ACC112 (cell line): ENCODE measurements around the gene CXXC5.

Experiments
- H2AFZ ChIP-seq: fragments of 200-600 bp; sonication (generic); one replicate; pipeline ENCODE4 v1.6.0; 2017; ENCODE audit warnings: antibody characterized with exemption, low read length; ENCODE audit not compliant: unreplicated experiment
- H3K27ac ChIP-seq: fragments of 200-600 bp; sonication (generic); 2 replicates; pipeline ENCODE4 v1.5.1; 2014; ENCODE audit warnings: low read depth, mild to moderate bottlenecking, antibody characterized with exemption, low read length, moderate library complexity
- H3K27me3 ChIP-seq: fragments of 200-600 bp; sonication (generic); 2 replicates; pipeline ENCODE4 v1.6.1; 2014; ENCODE audit warnings: mild to moderate bottlenecking, antibody characterized with exemption, low read length, moderate library complexity, mixed read lengths; ENCODE audit not compliant: insufficient read depth
- H3K36me3 ChIP-seq: fragments of 200-600 bp; sonication (generic); 2 replicates; pipeline ENCODE4 v1.6.1; 2016; ENCODE audit warnings: mild to moderate bottlenecking, antibody characterized with exemption, low read length, moderate library complexity, mixed read lengths; ENCODE audit not compliant: insufficient read depth
- H3K4me1 ChIP-seq: fragments of 200-600 bp; sonication (generic); one replicate; pipeline ENCODE4 v1.6.1; 2016; ENCODE audit warnings: low read length, mixed read lengths; ENCODE audit not compliant: insufficient read depth, unreplicated experiment, control insufficient read depth
- H3K4me3 ChIP-seq: fragments of 200-600 bp; sonication (generic); 2 replicates; pipeline ENCODE4 v1.5.1; 2014; ENCODE audit warnings: mild to moderate bottlenecking, low read depth, low read length
- H3K79me2 ChIP-seq: fragments of 200-600 bp; sonication (generic); one replicate; pipeline ENCODE4 v1.6.0; 2016; ENCODE audit warnings: low read length; ENCODE audit not compliant: control insufficient read depth, unreplicated experiment, insufficient read depth

The CXXC5 gene

GRCh38 chr5:139645430-139645871 lies 2.7 kb upstream of the CXXC5 start:
- Histone ChIP-seq H3K36me3 (no peaks in the 10 kb centered on the region), H2AFZ (no peak overlapping the region), H3K79me2 (peaks cover 19% of the 10 kb centered on the region), H3K27me3 (no peaks in the 10 kb centered on the region), H3K27ac (no peak overlapping the region), H3K4me1 (peaks cover 4% of the 10 kb centered on the region), H3K4me3 (no peak overlapping the region)

GRCh38 chr5:139646111-139646510 lies 2.0 kb upstream of the CXXC5 start:
- Histone ChIP-seq H3K4me1 (peaks cover 8% of the 10 kb centered on the region), H3K36me3 (no peaks in the 10 kb centered on the region), H3K4me3 (no peak overlapping the region), H3K79me2 (peaks cover 25% of the 10 kb centered on the region), H2AFZ (no peak overlapping the region), H3K27ac (no peak overlapping the region), H3K27me3 (no peaks in the 10 kb centered on the region)

GRCh38 chr5:139646912-139647505 lies 1.1 kb upstream of the CXXC5 start:
- Histone ChIP-seq H3K4me3 (no peak overlapping the region; the same call in 1 of the 2 replicates), H3K27ac (no peak overlapping the region), H3K36me3 (no peaks in the 10 kb centered on the region), H2AFZ (no peak overlapping the region), H3K79me2 (peaks cover 30% of the 10 kb centered on the region), H3K27me3 (no peaks in the 10 kb centered on the region), H3K4me1 (peaks cover 12% of the 10 kb centered on the region)

- Histone ChIP-seq H3K36me3 (no peaks in the 10 kb centered on the region), H3K79me2 (peaks cover 36% of the 10 kb centered on the region), H3K4me3 (peak overlapping the region; percentile 96), H3K4me1 (peaks cover 17% of the 10 kb centered on the region), H3K27me3 (no peaks in the 10 kb centered on the region), H3K27ac (no peak overlapping the region), H2AFZ (no peak overlapping the region)
These were observed 494 bp upstream of the CXXC5 start for GRCh38 chr5:139647506-139648204.

- peak overlapping the region; percentile 43 for H2AFZ ChIP-seq
- H3K4me1 ChIP-seq: peaks cover 34% of the 10 kb centered on the region
- no peaks in the 10 kb centered on the region for H3K36me3 ChIP-seq
- no peaks in the 10 kb centered on the region for H3K27me3 ChIP-seq
- H3K79me2 ChIP-seq: peaks cover 52% of the 10 kb centered on the region
- H3K27ac ChIP-seq: peak overlapping the region; percentile 85
- H3K4me3 ChIP-seq: peak overlapping the region; percentile 96
These were observed 1.2 kb downstream of the CXXC5 start for GRCh38 chr5:139649082-139649991.

- Histone ChIP-seq H3K27me3 (no peaks in the 10 kb centered on the region), H3K4me3 (peak overlapping the region; percentile 96), H3K79me2 (peaks cover 61% of the 10 kb centered on the region), H2AFZ (peak overlapping the region; percentile 43), H3K4me1 (peaks cover 42% of the 10 kb centered on the region), H3K27ac (peak overlapping the region; percentile 85), H3K36me3 (no peaks in the 10 kb centered on the region)
These were observed 2.0 kb downstream of the CXXC5 start for GRCh38 chr5:139650031-139650688.

- Histone ChIP-seq H3K4me1 (peaks cover 47% of the 10 kb centered on the region), H2AFZ (no peak overlapping the region), H3K27ac (peak overlapping the region; percentile 85), H3K79me2 (peaks cover 64% of the 10 kb centered on the region), H3K4me3 (peak overlapping the region; percentile 96), H3K36me3 (no peaks in the 10 kb centered on the region), H3K27me3 (no peaks in the 10 kb centered on the region)
These were observed 2.5 kb downstream of the CXXC5 start for GRCh38 chr5:139650689-139651042.

- peaks cover 53% of the 10 kb centered on the region for H3K4me1 ChIP-seq
- no peaks in the 10 kb centered on the region for H3K36me3 ChIP-seq
- no peak overlapping the region for H2AFZ ChIP-seq
- peaks cover 70% of the 10 kb centered on the region for H3K79me2 ChIP-seq
- peak overlapping the region; percentile 85 for H3K27ac ChIP-seq
- no peaks in the 10 kb centered on the region for H3K27me3 ChIP-seq
- H3K4me3 ChIP-seq: peak overlapping the region; percentile 96
These were observed 3.1 kb downstream of the CXXC5 start for GRCh38 chr5:139651043-139651834.

GRCh38 chr5:139651853-139652787 lies 4.0 kb downstream of the CXXC5 start:
- peak overlapping the region; percentile 96 for H3K4me3 ChIP-seq
- H2AFZ ChIP-seq: no peak overlapping the region
- H3K36me3 ChIP-seq: no peaks in the 10 kb centered on the region
- no peaks in the 10 kb centered on the region for H3K27me3 ChIP-seq
- H3K27ac ChIP-seq: peak overlapping the region; percentile 85
- peaks cover 77% of the 10 kb centered on the region for H3K79me2 ChIP-seq
- peaks cover 58% of the 10 kb centered on the region for H3K4me1 ChIP-seq
